Karpas-422 (cell line): ENCODE data around the gene FNDC8. TPM values are rescaled to one million over a fixed set of nuclear protein-coding genes. Genes with fewer than 3 reads are reported as not detected.
A peak's percentile ranks its signal among the peaks of the same experiment; 100 is the strongest.
"Not testable (repeated sequence)": the region's sequence is repeated elsewhere in the genome, so short reads cannot be mapped to it uniquely, and the experiment has no call there.

ENCODE experiments used
- DNase-seq: peaks from one replicate; pipeline ENCODE4 v3.0.0-alpha.2; 2015
- H2AFZ ChIP-seq: fragments of 200-600 bp; sonication (generic); 2 replicates; pipeline ENCODE4 v1.6.1; 2014; ENCODE audit warnings: antibody characterized with exemption, low read length, mixed read lengths
- H3K27ac ChIP-seq: fragments of 200-600 bp; sonication (generic); 2 replicates; pipeline ENCODE4 v1.5.1; 2014; ENCODE audit warnings: mild to moderate bottlenecking, low read length, moderate library complexity
- H3K27me3 ChIP-seq: fragments of 200-600 bp; sonication (generic); 2 replicates; pipeline ENCODE4 v1.6.1; 2014; ENCODE audit warnings: low read length, mixed read lengths
- H3K36me3 ChIP-seq: fragments of 200-600 bp; sonication (generic); 2 replicates; pipeline ENCODE4 v1.6.1; 2014; ENCODE audit warnings: low read length, mixed read lengths; ENCODE audit not compliant: insufficient read depth
- H3K4me1 ChIP-seq: fragments of 200-600 bp; sonication (generic); 2 replicates; pipeline ENCODE4 v1.6.1; 2014; ENCODE audit warnings: mild to moderate bottlenecking, low read length, mixed read lengths
- H3K4me2 ChIP-seq: fragments of 200-600 bp; sonication (generic); 2 replicates; pipeline ENCODE4 v1.6.1; 2014; ENCODE audit warnings: low read length, low read depth, mild to moderate bottlenecking; ENCODE audit not compliant: poor library complexity, severe bottlenecking
- H3K4me3 ChIP-seq: fragments of 200-600 bp; sonication (generic); 2 replicates; pipeline ENCODE4 v1.5.1; 2014; ENCODE audit warnings: mild to moderate bottlenecking, antibody characterized with exemption, low read length, mixed read lengths
- H3K79me2 ChIP-seq: fragments of 200-600 bp; sonication (generic); 2 replicates; pipeline ENCODE4 v1.6.1; 2014; ENCODE audit warnings: mild to moderate bottlenecking, low read length, mixed read lengths
- H3K9ac ChIP-seq: fragments of 200-600 bp; sonication (generic); 2 replicates; pipeline ENCODE4 v1.6.0; 2014; ENCODE audit warnings: low read length
- H3K9me2 ChIP-seq: fragments of 200-600 bp; sonication (generic), shearing (Covaris generic); replicated peaks from 2 replicates; pipeline ENCODE4 v1.6.0; 2014; ENCODE audit warnings: mild to moderate bottlenecking, low read length, moderate library complexity; ENCODE audit not compliant: insufficient read depth
- H3K9me3 ChIP-seq: fragments of 300-700, 200-600 bp; sonication (generic); 2 replicates; pipeline ENCODE4 v1.6.1; 2014; ENCODE audit warnings: low read length, mixed read lengths
- H4K20me1 ChIP-seq: fragments of 200-600 bp; sonication (generic); 2 replicates; pipeline ENCODE4 v1.6.1; 2014; ENCODE audit warnings: mild to moderate bottlenecking, antibody characterized with exemption, low read length, low read depth; ENCODE audit not compliant: insufficient read depth
- total RNA-seq: library from RNA; depleted of rRNA; stranded (reverse); fragments of >200 nt; shearing (Covaris generic); gene quantifications from 2 replicates; pipeline ENCODE4 v1.2.3, GENCODE V29; 2014; ENCODE audit warnings: low replicate concordance

FNDC8 gene
- total RNA-seq, 1 experiment from 2014 or later, result not detected

DNA sequence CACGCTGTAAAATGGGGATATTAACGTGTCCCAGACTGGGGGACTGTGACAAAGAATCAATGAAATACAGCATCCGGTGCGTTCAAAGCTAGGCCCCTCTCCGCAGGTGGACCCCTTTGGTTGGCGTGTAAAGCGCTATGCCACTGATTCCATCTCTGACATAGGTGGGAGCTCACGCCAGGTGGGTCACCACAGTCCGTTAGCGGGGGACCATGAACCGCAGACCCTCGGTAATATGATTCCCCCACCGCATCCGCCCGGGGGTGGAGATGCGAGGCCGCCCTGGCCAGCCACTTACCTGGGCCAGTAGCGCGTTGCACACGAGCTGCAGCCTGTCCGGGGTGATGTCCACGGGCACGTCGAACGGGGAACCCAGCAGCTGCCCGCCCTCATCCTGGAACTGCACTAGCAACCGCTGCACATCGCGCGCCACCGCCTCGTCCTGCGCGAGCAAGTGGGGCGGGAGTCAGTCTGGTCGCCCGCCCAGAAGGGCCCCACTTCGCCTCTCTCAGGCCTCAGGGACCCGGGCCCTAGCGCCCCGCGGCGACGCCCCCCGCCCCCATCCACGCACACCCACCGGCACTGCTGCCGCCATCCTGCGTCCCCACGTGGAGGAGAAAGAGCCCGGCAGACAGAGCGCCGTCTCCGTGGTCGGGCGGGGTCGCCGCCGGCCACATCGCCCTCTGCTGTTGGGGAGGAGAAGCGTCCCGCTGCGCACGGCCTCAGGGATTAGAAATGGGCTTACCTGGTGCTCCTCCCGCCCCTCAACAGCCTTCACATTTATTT is 20.5 kb downstream of the FNDC8 start, which contains the start of gene NLE1:
Gene NLE1, minus strand, starts transcription at position 623 of the 786 bp plus-strand sequence. Its CDS starts 28 bp downstream, at position 595.
- Histone ChIP-seq H3K36me3 (peaks cover 21% of the 10 kb centered on the region), H3K9me2 (no peaks in the 10 kb centered on the region), H3K4me2 (peak within 1 kb of the TSS; percentile 79), H3K9me3 (no peaks in the 10 kb centered on the region), H3K9ac (peak within 1 kb of the TSS; percentile 92), H3K27ac (peak within 1 kb of the TSS; percentile 7; the same call in 1 of the 2 replicates), H3K4me3 (peak within 1 kb of the TSS; percentile 94), H2AFZ (no peak within 1 kb of the TSS), H3K4me1 (peaks cover 10% of the 10 kb centered on the region), H4K20me1 (0 out of 2 replicates have a peak, but pooled peaks cover 7% of the 10 kb centered on the region), H3K79me2 (peaks cover 38% of the 10 kb centered on the region), H3K27me3 (no peaks in the 10 kb centered on the region)
- peak; percentile 93 for DNase-seq

DNA sequence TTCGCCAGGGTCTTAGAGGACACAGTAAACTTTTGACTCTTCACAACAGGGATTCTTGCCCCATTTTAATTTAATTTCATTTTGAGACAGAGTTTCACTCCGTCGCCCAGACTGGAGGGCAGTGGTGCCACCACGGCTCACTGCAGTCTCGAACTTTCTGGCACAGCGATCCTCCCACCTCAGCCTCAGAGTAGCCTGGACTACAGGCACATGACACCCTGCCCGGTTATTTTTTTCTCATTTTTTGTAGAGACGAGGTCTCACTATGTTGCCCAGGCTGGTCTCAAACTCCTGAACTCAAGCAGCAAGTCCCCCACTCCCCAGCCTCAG is 21.0 kb downstream of the FNDC8 start:
- peaks cover 10% of the 10 kb centered on the region for H3K4me1 ChIP-seq
- H3K27ac ChIP-seq, result no peak overlapping the region
- no peaks in the 10 kb centered on the region for H3K9me2 ChIP-seq
- 0 out of 2 replicates have a peak, but pooled peaks cover 7% of the 10 kb centered on the region for H4K20me1 ChIP-seq
- H3K27me3 ChIP-seq, result no peaks in the 10 kb centered on the region
- H3K36me3 ChIP-seq, result peaks cover 19% of the 10 kb centered on the region; the same call in 1 of the 2 replicates
- 0 out of 2 replicates have a peak overlapping the region, but pooled peaks have one; percentile 94 for H3K4me3 ChIP-seq
- no peak overlapping the region for H3K9ac ChIP-seq
- no peak for DNase-seq
- H2AFZ ChIP-seq, result no peak overlapping the region
- H3K79me2 ChIP-seq, result peaks cover 38% of the 10 kb centered on the region
- peak overlapping the region; percentile 79 for H3K4me2 ChIP-seq
- H3K9me3 ChIP-seq, result no peaks in the 10 kb centered on the region

DNA sequence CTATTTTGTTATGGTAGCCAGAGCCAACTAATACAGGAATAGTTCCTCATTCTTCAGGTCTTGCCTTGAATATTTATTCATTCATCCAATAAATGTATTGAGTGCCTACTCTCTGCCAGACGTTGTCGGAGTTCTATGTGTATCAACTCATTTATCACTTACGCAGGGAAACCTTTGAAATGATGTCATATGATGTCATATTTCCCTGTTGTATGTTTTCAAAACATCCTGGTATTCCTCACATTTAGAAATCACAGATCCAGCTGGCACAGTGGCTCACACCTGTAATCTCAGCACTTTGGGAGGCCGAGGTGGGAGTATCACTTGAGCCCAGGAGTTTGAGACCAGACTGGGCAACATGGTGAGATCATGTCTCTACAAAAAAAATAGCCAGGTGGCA is 23.4 kb downstream of the FNDC8 start:
- Histone ChIP-seq H3K27me3 (no peaks in the 10 kb centered on the region), H4K20me1 (0 out of 2 replicates have a peak, but pooled peaks cover 3% of the 10 kb centered on the region), H3K4me1 (peaks cover 10% of the 10 kb centered on the region), H2AFZ (no peak overlapping the region), H3K9me3 (no peaks in the 10 kb centered on the region), H3K79me2 (peaks cover 21% of the 10 kb centered on the region), H3K36me3 (no peaks in the 10 kb centered on the region), H3K4me2 (no peak overlapping the region), H3K4me3 (no peak overlapping the region), H3K9ac (no peak overlapping the region), H3K9me2 (no peaks in the 10 kb centered on the region), H3K27ac (no peak overlapping the region)
- no peak for DNase-seq

DNA sequence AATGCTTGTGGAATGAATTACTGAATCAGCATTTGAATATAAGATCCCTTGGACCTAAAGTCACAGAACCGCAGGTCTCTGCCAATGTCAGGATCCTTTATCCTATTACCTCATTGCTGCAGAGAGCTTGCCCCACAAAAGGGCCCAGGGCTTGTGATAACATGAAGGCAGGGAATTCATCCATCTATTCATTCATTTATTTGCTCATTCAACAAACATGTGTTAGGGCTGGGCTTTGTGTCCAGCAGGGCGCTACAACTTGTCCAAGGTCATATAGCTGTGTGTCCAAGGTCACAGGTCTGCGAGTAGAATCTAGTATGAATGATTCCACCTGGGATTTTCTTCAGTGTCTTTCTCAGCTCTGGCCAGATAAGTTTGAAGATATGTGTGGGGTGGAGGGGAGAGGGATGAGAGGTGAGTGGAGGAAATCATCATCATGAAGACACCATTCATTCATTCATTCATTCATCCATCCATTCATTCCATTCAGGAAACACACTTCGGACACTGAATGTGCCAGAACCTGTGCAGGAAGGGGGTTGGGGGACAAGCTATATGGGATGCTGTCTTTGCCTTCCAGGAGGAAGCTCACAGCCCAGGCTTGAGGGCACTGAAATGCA is 24.9 kb downstream of the FNDC8 start:
- no peaks in the 10 kb centered on the region for H3K36me3 ChIP-seq
- no peaks in the 10 kb centered on the region for H3K27me3 ChIP-seq
- no peaks in the 10 kb centered on the region for H3K9me3 ChIP-seq
- no peak overlapping the region for H3K4me2 ChIP-seq
- H3K4me3 ChIP-seq, result no peak overlapping the region
- H3K9me2 ChIP-seq, result no peaks in the 10 kb centered on the region
- H4K20me1 ChIP-seq, result no peaks in the 10 kb centered on the region
- no peak overlapping the region for H3K9ac ChIP-seq
- H3K27ac ChIP-seq, result no peak overlapping the region
- no peak overlapping the region for H2AFZ ChIP-seq
- H3K4me1 ChIP-seq, result no peaks in the 10 kb centered on the region
- peaks cover 8% of the 10 kb centered on the region for H3K79me2 ChIP-seq
- no peak for DNase-seq

DNA sequence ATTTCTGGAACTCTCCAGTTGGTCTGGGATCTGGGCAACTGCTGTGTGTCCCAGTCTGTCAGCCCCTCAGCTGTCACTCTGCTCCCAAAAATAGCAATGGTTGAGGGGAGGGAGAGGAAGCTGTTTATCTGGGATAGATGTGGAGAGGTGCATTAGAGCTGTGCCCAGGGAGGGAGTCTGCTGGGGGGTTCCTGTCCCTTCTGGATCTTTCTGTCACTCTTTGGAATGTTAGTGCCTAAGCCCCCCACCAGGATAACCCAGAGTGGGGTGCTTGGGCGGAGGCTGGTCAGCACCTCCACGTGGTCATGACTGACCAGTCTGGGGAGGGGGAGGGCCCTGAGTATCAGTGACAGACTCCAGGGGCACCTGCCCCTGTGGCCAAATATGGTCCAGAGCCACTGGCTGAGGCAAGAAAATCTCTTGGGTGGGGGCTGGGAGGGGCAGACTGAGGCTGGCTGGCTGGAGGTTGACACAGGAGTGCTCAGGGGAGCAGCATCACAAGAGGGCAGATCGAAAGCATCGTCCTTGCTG is 26.0 kb downstream of the FNDC8 start, which contains the start of gene UNC45B:
Gene UNC45B, plus strand, starts transcription at position 443 of the 531 bp plus-strand sequence. CDS start 447 bp downstream, outside the sequence.
- Histone ChIP-seq H3K4me3 (no peak within 1 kb of the TSS), H3K36me3 (no peaks in the 10 kb centered on the region), H3K9me3 (no peaks in the 10 kb centered on the region), H3K27ac (no peak within 1 kb of the TSS), H3K9ac (no peak within 1 kb of the TSS), H4K20me1 (no peaks in the 10 kb centered on the region), H2AFZ (no peak within 1 kb of the TSS), H3K79me2 (no peaks in the 10 kb centered on the region), H3K4me2 (no peak within 1 kb of the TSS), H3K27me3 (no peaks in the 10 kb centered on the region), H3K9me2 (no peaks in the 10 kb centered on the region), H3K4me1 (no peaks in the 10 kb centered on the region)
- DNase-seq, result no peak

DNA sequence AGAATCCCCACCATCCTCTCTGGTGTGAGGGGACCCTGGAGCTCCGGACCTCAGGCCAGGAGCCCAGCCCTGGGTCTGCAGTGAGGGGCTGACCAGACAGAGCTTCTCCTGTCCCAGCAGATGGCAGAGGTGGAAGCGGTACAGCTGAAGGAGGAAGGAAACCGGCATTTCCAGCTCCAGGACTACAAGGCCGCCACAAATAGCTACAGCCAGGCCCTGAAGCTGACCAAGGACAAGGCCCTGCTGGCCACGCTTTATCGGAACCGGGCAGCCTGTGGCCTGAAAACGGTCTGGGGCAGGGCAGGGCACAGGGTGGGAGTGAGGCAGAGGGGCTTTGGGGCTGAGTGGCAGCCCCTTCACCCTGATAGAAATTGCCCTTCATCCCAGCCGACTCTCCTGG is 26.7 kb downstream of the FNDC8 start:
- no peaks in the 10 kb centered on the region for H3K36me3 ChIP-seq
- H3K4me3 ChIP-seq, result no peak overlapping the region
- H3K27me3 ChIP-seq, result no peaks in the 10 kb centered on the region
- DNase-seq, result no peak
- H3K9me2 ChIP-seq, result no peaks in the 10 kb centered on the region
- H3K9me3 ChIP-seq, result no peaks in the 10 kb centered on the region
- no peak overlapping the region for H3K9ac ChIP-seq
- H3K27ac ChIP-seq, result no peak overlapping the region
- no peak overlapping the region for H3K4me2 ChIP-seq
- H2AFZ ChIP-seq, result no peak overlapping the region
- no peaks in the 10 kb centered on the region for H3K4me1 ChIP-seq
- H3K79me2 ChIP-seq, result no peaks in the 10 kb centered on the region
- H4K20me1 ChIP-seq, result no peaks in the 10 kb centered on the region

DNA sequence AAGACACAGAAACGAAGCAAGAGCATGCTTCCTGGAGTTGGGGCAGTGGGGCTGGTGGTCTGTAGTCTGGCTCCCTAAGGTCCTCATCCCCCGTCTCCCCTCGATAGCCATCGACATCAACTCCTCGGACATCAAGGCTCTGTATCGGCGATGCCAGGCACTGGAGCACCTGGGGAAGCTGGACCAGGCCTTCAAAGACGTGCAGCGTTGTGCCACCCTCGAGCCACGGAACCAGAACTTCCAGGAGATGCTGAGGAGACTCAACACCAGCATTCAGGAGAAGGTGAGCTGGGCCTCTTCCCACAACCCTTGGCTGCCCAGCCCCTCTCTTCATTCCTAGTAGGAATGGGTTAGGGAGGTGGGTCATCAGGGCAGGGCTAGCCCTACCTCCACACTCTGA is 28.5 kb downstream of the FNDC8 start:
- no peak overlapping the region for H3K4me2 ChIP-seq
- H3K4me3 ChIP-seq, result no peak overlapping the region
- no peaks in the 10 kb centered on the region for H3K9me2 ChIP-seq
- no peak overlapping the region for H3K27ac ChIP-seq
- no peak for DNase-seq
- H3K9ac ChIP-seq, result no peak overlapping the region
- H3K27me3 ChIP-seq, result no peaks in the 10 kb centered on the region
- H3K36me3 ChIP-seq, result no peaks in the 10 kb centered on the region
- H3K4me1 ChIP-seq, result no peaks in the 10 kb centered on the region
- no peaks in the 10 kb centered on the region for H3K79me2 ChIP-seq
- H3K9me3 ChIP-seq, result no peaks in the 10 kb centered on the region
- no peak overlapping the region for H2AFZ ChIP-seq
- no peaks in the 10 kb centered on the region for H4K20me1 ChIP-seq

DNA sequence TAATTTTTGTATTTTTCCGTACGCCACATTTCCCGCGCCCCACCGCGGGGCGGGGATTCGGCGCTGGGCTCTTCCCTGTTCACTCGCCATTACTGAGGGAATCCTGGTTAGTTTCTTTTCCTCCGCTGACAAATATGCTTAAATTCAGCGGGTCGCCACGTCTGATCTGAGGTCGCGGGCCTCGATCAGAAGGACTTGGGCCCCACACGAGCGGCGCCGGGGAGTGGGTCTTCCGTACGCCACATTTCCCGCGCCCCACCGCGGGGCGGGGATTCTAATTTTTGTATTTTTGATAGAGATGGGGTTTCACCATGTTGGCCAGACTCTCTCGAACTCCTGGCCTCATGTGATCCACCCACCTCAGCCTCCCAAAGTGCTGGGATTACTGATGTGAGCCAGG is 29.7 kb downstream of the FNDC8 start:
- H2AFZ ChIP-seq, H3K4me1 ChIP-seq, H3K36me3 ChIP-seq, H3K79me2 ChIP-seq, H3K4me3 ChIP-seq, H4K20me1 ChIP-seq, H3K9ac ChIP-seq, H3K4me2 ChIP-seq, H3K9me2 ChIP-seq, H3K27ac ChIP-seq, H3K27me3 ChIP-seq, DNase-seq, H3K9me3 ChIP-seq: not testable (repeated sequence)
